ENCODE measurements around the gene KIAA1958.

GRCh38 chr9:112559629-112560413 is 73.2 kb downstream of the KIAA1958 start:
- TF ChIP-seq EZH2 (IDR thresholded peaks at IDR 0.05) (no peak), CTCF (IDR thresholded peaks at IDR 0.05 in 2 of 3, conservative IDR thresholded peaks at IDR 0.05 in 1 of 3; ENCODE audit: borderline replicate concordance in 1 of 3, insufficient read depth in 1 of 3, low read depth in 2 of 3, low read length in 2 of 3) (no peak)

All from HCT116 (cell line).